Coronary artery (tissue), 2 donors: Measurements from ENCODE around the gene MYOF.
A peak's percentile ranks its signal among the peaks of the same experiment; 100 is the strongest.

Experiments used
- DNase-seq: peaks from one replicate; pipeline ENCODE4 v3.0.0-alpha.2; 2017; ENCODE audit warnings: low spot score
- H3K27ac ChIP-seq, 2 donors: fragments of 200-600 bp; sonication (generic); one replicate each; pipeline ENCODE4 v1.5.1; 2016 to 2019
- H3K4me3 ChIP-seq: fragments of 200-600 bp; sonication (generic); 2 replicates; pipeline ENCODE4 v1.5.1; 2016; ENCODE audit warnings: mild to moderate bottlenecking, moderate library complexity
- TF ChIP-seq, protein P1 (sequence below): fragments of 200-600 bp; sonication (generic); IDR thresholded peaks from one replicate; pipeline ENCODE4 v1.5.1; 2019; ENCODE audit warnings: antibody characterized with exemption

The MYOF gene

DNA sequence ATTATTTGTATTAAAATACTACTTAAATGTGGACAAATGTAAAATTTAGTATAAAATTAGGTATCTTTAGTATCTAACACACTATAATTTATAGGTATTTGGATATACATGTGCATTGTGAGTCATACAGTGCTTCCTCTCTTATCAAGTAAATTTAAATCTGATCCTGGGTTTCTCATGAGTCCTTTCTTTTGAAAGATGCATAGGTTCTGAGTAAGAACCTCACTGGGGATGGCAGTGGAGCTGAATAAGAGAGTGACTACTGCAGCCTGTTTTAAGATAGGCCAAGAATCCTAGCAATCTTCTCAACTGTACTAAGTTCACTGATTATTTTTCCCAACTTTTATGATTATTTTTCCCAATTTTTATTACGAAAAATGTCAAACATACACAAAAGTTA lies 30.4 kb upstream of the MYOF start:
- TF ChIP-seq, protein P1, sequence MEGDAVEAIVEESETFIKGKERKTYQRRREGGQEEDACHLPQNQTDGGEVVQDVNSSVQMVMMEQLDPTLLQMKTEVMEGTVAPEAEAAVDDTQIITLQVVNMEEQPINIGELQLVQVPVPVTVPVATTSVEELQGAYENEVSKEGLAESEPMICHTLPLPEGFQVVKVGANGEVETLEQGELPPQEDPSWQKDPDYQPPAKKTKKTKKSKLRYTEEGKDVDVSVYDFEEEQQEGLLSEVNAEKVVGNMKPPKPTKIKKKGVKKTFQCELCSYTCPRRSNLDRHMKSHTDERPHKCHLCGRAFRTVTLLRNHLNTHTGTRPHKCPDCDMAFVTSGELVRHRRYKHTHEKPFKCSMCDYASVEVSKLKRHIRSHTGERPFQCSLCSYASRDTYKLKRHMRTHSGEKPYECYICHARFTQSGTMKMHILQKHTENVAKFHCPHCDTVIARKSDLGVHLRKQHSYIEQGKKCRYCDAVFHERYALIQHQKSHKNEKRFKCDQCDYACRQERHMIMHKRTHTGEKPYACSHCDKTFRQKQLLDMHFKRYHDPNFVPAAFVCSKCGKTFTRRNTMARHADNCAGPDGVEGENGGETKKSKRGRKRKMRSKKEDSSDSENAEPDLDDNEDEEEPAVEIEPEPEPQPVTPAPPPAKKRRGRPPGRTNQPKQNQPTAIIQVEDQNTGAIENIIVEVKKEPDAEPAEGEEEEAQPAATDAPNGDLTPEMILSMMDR = no peak
- Histone ChIP-seq H3K27ac (no peak overlapping the region), H3K4me3 (no peak overlapping the region)
- DNase-seq = no peak

- no peak for DNase-seq
- TF ChIP-seq, protein P1 = no peak
- H3K4me3 ChIP-seq = no peak overlapping the region
- H3K27ac ChIP-seq = no peak overlapping the region
Observed at GRCh38 chr10:93509816-93510215, 27.7 kb upstream of the MYOF start.

- TF ChIP-seq, protein P1 = no peak
- no peak overlapping the region for H3K27ac ChIP-seq
- DNase-seq = no peak
- H3K4me3 ChIP-seq = no peak overlapping the region
Observed at GRCh38 chr10:93505075-93505474, 22.9 kb upstream of the MYOF start.

DNA sequence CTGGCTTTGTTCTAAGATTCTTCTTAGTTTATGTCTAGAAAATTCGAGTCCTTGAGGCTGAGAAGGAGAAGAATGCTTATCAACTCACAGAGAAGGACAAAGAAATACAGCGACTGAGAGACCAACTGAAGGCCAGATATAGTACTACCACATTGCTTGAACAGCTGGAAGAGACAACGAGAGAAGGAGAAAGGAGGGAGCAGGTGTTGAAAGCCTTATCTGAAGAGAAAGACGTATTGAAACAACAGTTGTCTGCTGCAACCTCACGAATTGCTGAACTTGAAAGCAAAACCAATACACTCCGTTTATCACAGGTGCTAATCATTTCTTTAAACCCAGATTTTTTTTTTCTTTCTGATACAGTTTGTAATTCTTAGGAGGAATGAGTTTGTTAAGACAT lies 20.9 kb upstream of the MYOF start:
- DNase-seq = no peak
- H3K27ac ChIP-seq = no peak overlapping the region
- no peak overlapping the region for H3K4me3 ChIP-seq
- TF ChIP-seq, protein P1 = no peak

GRCh38 chr10:93501650-93502049 lies 19.5 kb upstream of the MYOF start:
- Histone ChIP-seq H3K4me3 (no peak overlapping the region), H3K27ac (no peak overlapping the region)
- TF ChIP-seq, protein P1 = no peak
- no peak for DNase-seq

GRCh38 chr10:93498166-93498565 lies 16.0 kb upstream of the MYOF start:
- TF ChIP-seq, protein P1 = no peak

DNA sequence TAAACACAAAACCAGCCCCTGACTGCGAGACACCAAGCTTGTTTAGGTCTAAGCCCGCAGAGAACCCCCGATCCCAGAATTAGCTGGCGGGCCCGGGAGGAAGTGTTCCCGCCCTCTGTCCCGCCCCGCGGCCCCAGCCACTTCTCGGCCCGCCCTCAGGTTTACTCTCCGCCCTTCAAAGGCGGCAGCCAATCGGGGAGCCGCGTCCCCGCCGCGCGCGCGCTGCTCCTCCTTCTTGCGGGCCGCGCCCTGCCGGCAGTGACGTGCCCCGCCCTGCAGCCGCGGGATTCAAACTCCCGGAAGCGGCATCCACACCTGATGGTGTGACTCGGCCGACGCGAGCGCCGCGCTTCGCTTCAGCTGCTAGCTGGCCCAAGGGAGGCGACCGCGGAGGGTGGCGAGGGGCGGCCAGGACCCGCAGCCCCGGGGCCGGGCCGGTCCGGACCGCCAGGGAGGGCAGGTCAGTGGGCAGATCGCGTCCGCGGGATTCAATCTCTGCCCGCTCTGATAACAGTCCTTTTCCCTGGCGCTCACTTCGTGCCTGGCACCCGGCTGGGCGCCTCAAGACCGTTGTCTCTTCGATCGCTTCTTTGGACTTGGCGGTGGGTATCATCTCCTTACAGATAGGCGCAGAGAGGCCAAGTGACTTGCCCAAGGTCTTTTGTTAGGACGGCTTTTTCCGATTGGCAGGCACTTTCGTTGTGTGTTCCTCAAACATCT lies 14.3 kb upstream of the MYOF start, which contains the start of gene CEP55:
Gene CEP55, plus strand, starts transcription at position 291 of the 720 bp plus-strand sequence. CDS start 3,440 bp downstream, outside the sequence.
- H3K27ac ChIP-seq = peak within 1 kb of the TSS in 1 of 2 donors; percentile 80
- peak within 1 kb of the TSS; percentile 82 for H3K4me3 ChIP-seq
- TF ChIP-seq, protein P1 = no peak
- DNase-seq = peak; percentile 96

More at GRCh38 chr10:93498166-93498565, 16.0 kb upstream of the MYOF start:
- H3K4me3 ChIP-seq = no peak overlapping the region
- no peak for DNase-seq
- H3K27ac ChIP-seq = no peak overlapping the region
